Thymus (tissue), 11 donors: Measurements from ENCODE around the gene RAB6A. TPM values are rescaled to one million over a fixed set of nuclear protein-coding genes. Genes with fewer than 3 reads are reported as not detected.

Experiments
- DNase-seq, 9 donors: peaks; one replicate each; pipeline ENCODE4 v3.0.0-alpha.2; 2013; ENCODE audit warnings: low spot score in 9 of 9, low read depth in 6 of 9, missing footprints in 1 of 9
- H3K27ac ChIP-seq, 2 donors: one replicate each; pipeline ENCODE4 v1.5.1; 2013; ENCODE audit warnings: control low read depth in 1 of 2, low read depth in 1 of 2, low read length in 1 of 2, mild to moderate bottlenecking in 1 of 2, moderate library complexity in 1 of 2
- H3K27me3 ChIP-seq, 2 donors: one replicate each; pipeline ENCODE4 v1.5.1; 2013; ENCODE audit warnings: low read length in 1 of 2; ENCODE audit not compliant: control insufficient read depth in 2 of 2, insufficient read depth in 1 of 2
- H3K36me3 ChIP-seq, 2 donors: one replicate each; pipeline ENCODE4 v1.5.1; 2013; ENCODE audit warnings: low read length in 1 of 2, mild to moderate bottlenecking in 1 of 2, moderate library complexity in 1 of 2; ENCODE audit not compliant: control insufficient read depth in 2 of 2, insufficient read depth in 2 of 2
- H3K4me1 ChIP-seq, 2 donors: one replicate each; pipeline ENCODE4 v1.5.1; 2013; ENCODE audit warnings: low read length in 2 of 2; ENCODE audit not compliant: control insufficient read depth in 2 of 2, insufficient read depth in 2 of 2
- H3K4me3 ChIP-seq, 2 donors: one replicate each; pipeline ENCODE4 v1.5.1; 2013; ENCODE audit warnings: low read length in 2 of 2, control low read depth in 1 of 2, mild to moderate bottlenecking in 1 of 2
- H3K9me3 ChIP-seq, 2 donors: one replicate each; pipeline ENCODE4 v1.5.1; 2013; ENCODE audit warnings: low read length in 1 of 2, mild to moderate bottlenecking in 1 of 2; ENCODE audit not compliant: control insufficient read depth in 2 of 2, insufficient read depth in 1 of 2
- WGBS: extraction: QIAGEN DNeasy Blood & Tissue Kit; methylation state at CpG from one replicate; pipeline ENCODE4 v1.1.7; 2013; 5-methylcytosine and 5-hydroxymethylcytosine counted together
- polyA plus RNA-seq: library from polyadenylated mRNA; stranded (reverse); fragments of 200-250 nt; gene quantifications from one replicate; pipeline ENCODE4 v1.2.3, GENCODE V29; 2013
- total RNA-seq: library from RNA; stranded (reverse); fragments of 120-200 nt; gene quantifications from one replicate; pipeline ENCODE4 v1.2.4, GENCODE V29; 2013
- donor health status: healthy.

RAB6A gene
- total and polyA plus RNA-seq, 2 donors, result 48.9 to 64.4 TPM

- WGBS, result 98% methylated on average over 2 of the region's 2 CpGs
- Histone ChIP-seq H3K36me3 (peaks cover 0 to 8% of the 10 kb centered on the region in 2 donors), H3K9me3 (no peaks in the 10 kb centered on the region), H3K27me3 (no peaks in the 10 kb centered on the region), H3K4me1 (no peaks in the 10 kb centered on the region), H3K27ac (no peak overlapping the region), H3K4me3 (no peak overlapping the region)
- no peak for DNase-seq
Observed at GRCh38 chr11:73728000-73728399, 32.9 kb downstream of the RAB6A start.

- peaks cover 0 to 8% of the 10 kb centered on the region in 2 donors for H3K36me3 ChIP-seq
- H3K27me3 ChIP-seq, result no peaks in the 10 kb centered on the region
- no peak overlapping the region for H3K27ac ChIP-seq
- DNase-seq, result no peak
- H3K4me1 ChIP-seq, result no peaks in the 10 kb centered on the region
- no peaks in the 10 kb centered on the region for H3K9me3 ChIP-seq
- H3K4me3 ChIP-seq, result no peak overlapping the region
- WGBS, result 98% methylated on average over 2 of the region's 2 CpGs
Observed at GRCh38 chr11:73726825-73727224, 34.0 kb downstream of the RAB6A start.

- WGBS, result 95% methylated on average over 3 of the region's 3 CpGs
- Histone ChIP-seq H3K27ac (no peak overlapping the region), H3K36me3 (peaks cover 4 to 25% of the 10 kb centered on the region in 2 donors), H3K4me1 (no peaks in the 10 kb centered on the region), H3K27me3 (no peaks in the 10 kb centered on the region), H3K4me3 (no peak overlapping the region), H3K9me3 (no peaks in the 10 kb centered on the region)
- no peak for DNase-seq
Observed at GRCh38 chr11:73717136-73717535, 43.7 kb downstream of the RAB6A start.

- H3K9me3 ChIP-seq, result no peaks in the 10 kb centered on the region
- H3K36me3 ChIP-seq, result peaks cover 4 to 25% of the 10 kb centered on the region in 2 donors
- no peaks in the 10 kb centered on the region for H3K27me3 ChIP-seq
- 89% methylated on average over 1 of the region's 1 CpG for WGBS
- H3K4me3 ChIP-seq, result no peak overlapping the region
- H3K27ac ChIP-seq, result no peak overlapping the region
- DNase-seq, result peak in 4 of 9 donors; percentile 1 to 28 (median 6)
- H3K4me1 ChIP-seq, result no peaks in the 10 kb centered on the region
Observed at GRCh38 chr11:73716153-73717056, 44.5 kb downstream of the RAB6A start.

GRCh38 chr11:73715541-73715940, 45.3 kb downstream of the RAB6A start:
- no peak for DNase-seq
- Histone ChIP-seq H3K4me1 (no peaks in the 10 kb centered on the region), H3K27me3 (no peaks in the 10 kb centered on the region), H3K4me3 (no peak overlapping the region), H3K9me3 (no peaks in the 10 kb centered on the region), H3K27ac (no peak overlapping the region), H3K36me3 (peaks cover 8 to 23% of the 10 kb centered on the region in 2 donors)
- WGBS, result 99% methylated on average over 2 of the region's 2 CpGs

GRCh38 chr11:73710964-73711363, 49.9 kb downstream of the RAB6A start:
- H3K9me3 ChIP-seq, result no peaks in the 10 kb centered on the region
- no peak overlapping the region for H3K27ac ChIP-seq
- H3K4me1 ChIP-seq, result no peaks in the 10 kb centered on the region
- 99% methylated on average over 3 of the region's 3 CpGs for WGBS
- no peak for DNase-seq
- no peak overlapping the region for H3K4me3 ChIP-seq
- H3K36me3 ChIP-seq, result peaks cover 7 to 15% of the 10 kb centered on the region in 2 donors
- no peaks in the 10 kb centered on the region for H3K27me3 ChIP-seq

- no peaks in the 10 kb centered on the region for H3K27me3 ChIP-seq
- no peak overlapping the region for H3K4me3 ChIP-seq
- no peak overlapping the region for H3K27ac ChIP-seq
- DNase-seq, result no peak
- H3K9me3 ChIP-seq, result no peaks in the 10 kb centered on the region
- 98% methylated on average over 1 of the region's 1 CpG for WGBS
- H3K36me3 ChIP-seq, result peaks cover 6 to 20% of the 10 kb centered on the region in 2 donors
- H3K4me1 ChIP-seq, result no peaks in the 10 kb centered on the region
Observed at GRCh38 chr11:73705053-73705452, 55.8 kb downstream of the RAB6A start.

- Histone ChIP-seq H3K27me3 (no peaks in the 10 kb centered on the region), H3K36me3 (peaks cover 0 to 5% of the 10 kb centered on the region in 2 donors), H3K4me3 (no peak overlapping the region), H3K9me3 (no peaks in the 10 kb centered on the region), H3K4me1 (no peaks in the 10 kb centered on the region), H3K27ac (no peak overlapping the region)
- WGBS, result over 99% methylated on average over 4 of the region's 4 CpGs
- DNase-seq, result no peak
Observed at GRCh38 chr11:73693899-73694525, 66.9 kb downstream of the RAB6A start.

GRCh38 chr11:73680687-73681086, 80.2 kb downstream of the RAB6A start:
- Histone ChIP-seq H3K27me3 (no peaks in the 10 kb centered on the region), H3K4me3 (no peak overlapping the region), H3K27ac (no peak overlapping the region), H3K4me1 (no peaks in the 10 kb centered on the region), H3K36me3 (peaks cover 11 to 22% of the 10 kb centered on the region in 2 donors), H3K9me3 (no peaks in the 10 kb centered on the region)
- no peak for DNase-seq
- 93% methylated on average over 2 of the region's 2 CpGs for WGBS
